Measurements from ENCODE around the gene TEX29.

The TEX29 gene

GRCh38 chr13:111343186-111343805 lies 22.9 kb downstream of the TEX29 start:
- DNase-seq, result no peak

GRCh38 chr13:111344471-111345191 lies 24.2 kb downstream of the TEX29 start:
- DNase-seq, result peak; percentile 47

GRCh38 chr13:111345682-111346081 lies 25.2 kb downstream of the TEX29 start:
- DNase-seq, result no peak

- no peak for DNase-seq
Observed at GRCh38 chr13:111346101-111346680, 25.7 kb downstream of the TEX29 start.

DNA sequence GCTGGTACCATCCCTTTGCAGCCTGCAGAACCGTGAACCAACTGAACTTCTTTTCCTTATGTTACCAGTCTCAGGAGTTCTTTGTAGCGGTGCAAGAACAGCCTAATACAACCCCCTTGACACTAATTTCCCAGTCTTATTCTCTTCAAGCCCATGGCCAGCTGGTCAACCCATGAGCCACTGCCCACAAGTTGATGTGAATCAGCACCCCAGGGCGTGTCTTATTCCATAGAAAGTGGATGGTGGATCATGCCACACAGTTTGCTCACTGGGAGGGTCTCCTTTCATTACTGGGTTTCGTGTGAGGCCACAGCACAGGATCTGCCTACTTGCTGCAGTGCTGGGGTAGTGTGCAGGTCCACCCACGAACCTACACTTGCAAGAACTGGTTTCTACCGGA lies 27.0 kb downstream of the TEX29 start:
- DNase-seq, result no peak

DNA sequence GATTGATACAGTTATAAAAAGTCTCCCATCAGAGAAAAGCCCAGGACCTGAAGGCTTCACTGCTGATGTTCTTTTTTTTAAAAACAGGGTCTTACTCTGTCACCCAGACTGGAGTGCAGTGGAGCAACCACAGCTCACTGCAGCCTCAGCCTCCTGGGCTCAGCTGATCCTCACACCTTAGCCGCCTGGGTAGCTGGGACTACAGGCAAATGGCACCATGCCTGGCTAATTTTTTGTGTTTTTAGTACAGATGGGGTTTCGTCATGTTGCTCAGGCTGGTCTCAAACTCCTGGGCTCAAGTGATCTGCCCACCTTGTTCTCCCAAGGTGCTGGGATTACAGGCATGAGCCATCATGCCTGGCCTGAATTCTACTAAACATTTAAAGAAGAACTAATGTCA lies 33.1 kb downstream of the TEX29 start:
- no peak for DNase-seq

GRCh38 chr13:111354789-111355188 lies 34.3 kb downstream of the TEX29 start:
- DNase-seq, result no peak

- DNase-seq, result no peak
Observed at GRCh38 chr13:111356795-111357194, 36.4 kb downstream of the TEX29 start.

DNA sequence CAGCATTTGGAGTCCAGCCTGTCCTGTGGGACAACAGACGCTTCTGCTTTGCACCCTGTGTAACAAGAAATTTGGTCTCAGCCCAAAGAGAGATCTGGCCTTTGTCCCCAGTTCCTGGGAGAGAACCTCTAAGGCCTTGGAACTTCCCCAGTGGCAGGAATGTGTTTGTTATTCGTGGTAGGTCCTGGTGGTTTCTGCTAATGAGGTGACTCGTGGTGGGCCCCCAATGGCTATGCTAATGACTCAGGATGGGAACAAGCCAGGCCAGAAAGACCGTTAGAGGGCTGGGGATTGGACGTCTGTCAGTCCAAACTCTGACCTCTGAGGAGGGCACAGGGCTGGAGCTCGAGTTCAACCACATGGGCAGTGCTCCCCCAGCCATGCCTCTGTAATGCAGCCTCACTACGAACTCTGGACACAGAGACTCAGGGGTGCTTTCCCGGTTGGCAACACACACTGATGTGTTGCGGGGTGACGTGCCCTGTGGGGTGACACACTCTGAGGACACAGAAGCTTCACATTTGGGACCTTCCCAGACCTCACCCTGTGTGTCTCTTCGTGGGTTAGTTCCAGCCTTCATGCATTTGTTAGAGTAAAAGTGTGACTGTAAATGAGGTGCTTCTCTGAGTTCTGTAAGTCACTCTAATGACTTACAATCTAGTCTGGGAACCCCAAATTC lies 38.9 kb downstream of the TEX29 start:
- peak; percentile 46 for DNase-seq

DNA sequence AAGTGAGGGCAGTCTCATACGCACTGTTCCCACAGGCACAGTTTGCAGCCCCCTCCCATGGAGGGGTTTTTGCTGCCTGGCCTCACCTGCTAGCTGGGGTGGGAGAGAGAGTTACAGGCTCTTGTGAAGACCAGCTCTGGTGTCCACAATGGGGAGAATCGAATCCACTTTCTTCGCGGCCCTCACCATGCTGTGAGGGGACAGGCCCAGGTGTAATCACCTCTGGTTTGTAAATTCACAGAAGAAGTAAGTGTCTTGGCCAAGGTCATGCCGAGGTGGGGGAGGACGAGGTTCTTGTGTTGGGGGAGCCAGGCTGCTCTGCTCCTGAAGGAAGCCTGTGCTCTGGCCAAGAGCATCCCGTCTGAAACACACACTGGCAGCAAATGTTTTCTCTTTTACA lies 39.5 kb downstream of the TEX29 start:
- DNase-seq, result no peak

DNA sequence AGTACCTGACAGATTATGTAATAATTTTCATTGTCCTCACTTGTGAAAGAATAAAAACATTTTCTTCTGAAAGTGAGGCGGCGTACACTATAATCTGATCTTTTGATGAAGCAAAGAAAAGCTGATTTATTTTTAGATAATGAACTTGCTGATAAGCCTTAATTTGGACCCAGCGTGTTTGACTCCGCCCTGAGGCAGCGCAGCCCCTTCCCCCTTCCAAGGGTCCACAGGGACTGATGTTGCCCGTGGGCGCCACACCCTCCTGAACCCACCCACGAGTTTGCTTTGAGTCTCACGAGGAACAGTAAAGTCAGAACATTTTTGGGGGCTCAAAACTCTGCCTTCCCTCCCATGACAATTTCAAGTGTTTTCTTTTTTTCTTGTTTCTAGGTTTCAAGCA lies 40.0 kb downstream of the TEX29 start:
- no peak for DNase-seq

DNA sequence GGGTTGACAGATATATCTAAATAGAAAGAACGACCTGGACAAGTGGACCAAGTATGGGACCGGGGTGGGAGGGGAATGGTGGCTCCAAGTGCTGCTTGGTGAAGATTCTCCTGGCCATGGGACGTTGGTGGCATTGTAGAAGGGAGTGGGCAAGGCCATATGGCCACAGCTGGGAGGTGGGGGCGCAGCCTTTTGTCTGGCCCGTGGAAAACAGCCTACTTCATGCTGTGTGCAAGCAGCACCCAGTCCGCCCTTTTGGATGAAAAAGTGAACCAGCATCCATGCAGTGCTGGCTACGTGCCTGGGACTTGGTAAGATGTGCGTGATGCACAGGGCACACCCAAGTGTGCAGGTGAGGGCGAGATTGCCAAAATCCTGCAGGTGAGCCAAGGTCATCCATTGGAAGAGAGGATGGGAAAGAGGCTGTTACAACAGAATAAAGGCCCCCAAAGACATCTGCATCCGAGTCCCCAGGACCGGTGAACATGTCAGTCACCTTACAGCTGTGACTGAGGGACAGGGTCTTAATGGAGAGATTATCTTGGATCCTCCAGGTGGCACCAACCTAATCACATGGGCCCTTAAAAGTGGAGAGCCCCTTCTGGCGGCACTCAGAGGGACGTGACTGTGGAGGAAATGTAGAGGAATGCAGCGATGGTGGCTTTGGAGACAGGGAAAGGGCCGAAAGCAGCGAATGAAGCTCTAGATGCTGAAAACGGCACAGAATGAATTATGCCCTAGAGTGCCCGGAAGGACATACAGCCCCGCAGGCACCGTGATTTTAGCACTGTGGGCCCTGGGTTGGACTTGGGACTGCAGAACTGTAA lies 40.8 kb downstream of the TEX29 start:
- no peak for DNase-seq

DNA sequence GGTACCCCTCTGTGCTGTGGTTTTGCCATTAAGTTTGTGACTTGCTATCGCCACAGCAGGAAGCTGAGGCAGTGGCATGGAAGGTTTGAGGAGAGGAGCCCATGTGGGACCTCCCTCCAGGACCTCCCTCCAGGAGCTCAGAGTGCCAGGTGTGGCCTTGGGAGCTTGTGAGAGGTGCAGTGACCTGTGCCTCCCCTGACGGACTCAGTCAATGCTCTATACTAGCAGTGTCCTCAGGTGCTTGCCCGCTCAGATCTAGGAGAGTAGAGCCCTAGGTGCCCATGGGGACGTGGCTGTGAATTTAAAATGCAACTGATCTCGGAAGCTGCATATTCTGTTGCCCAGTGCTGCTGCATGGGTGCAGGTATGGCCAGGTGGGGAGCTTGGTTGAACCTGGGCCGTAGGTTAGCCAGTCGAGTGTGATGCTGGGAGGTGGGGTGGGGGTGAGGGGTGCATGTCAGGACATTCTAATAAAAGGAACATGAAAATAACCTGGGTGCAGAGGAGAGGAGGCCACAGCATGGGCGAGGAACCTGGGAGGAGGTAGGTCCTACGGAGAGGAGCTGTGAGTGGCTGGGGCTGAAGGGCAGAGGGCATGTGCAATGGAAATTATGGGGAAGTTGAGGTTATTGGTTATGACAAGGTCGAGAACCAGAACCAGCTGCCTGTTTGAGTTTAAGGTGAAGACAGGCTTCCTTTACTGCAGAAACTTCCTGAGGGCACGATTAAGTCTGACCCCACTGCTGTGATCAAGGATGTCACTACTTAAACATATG lies 41.6 kb downstream of the TEX29 start:
- no peak for DNase-seq

DNA sequence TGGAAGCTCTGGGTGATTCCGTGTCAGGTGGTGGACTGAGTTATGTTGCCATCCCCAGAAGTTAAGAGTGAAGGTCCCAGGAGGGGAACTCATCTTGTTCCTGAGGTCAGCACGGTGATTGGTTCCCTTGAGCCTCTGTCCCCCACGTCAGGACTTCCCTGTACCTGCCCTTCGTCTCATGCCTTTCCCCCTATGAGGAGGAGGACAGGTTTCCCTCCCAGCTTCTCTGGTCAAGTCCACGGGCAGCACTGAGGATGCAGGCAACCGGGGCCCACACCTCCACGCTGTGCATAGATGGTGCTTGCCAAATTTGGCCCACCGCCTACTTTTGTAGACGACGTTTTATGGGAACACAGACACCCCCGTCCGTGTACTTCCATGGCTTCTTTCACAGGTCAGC lies 42.7 kb downstream of the TEX29 start:
- no peak for DNase-seq

GRCh38 chr13:111363591-111363990 lies 43.1 kb downstream of the TEX29 start:
- DNase-seq, result no peak

DNA sequence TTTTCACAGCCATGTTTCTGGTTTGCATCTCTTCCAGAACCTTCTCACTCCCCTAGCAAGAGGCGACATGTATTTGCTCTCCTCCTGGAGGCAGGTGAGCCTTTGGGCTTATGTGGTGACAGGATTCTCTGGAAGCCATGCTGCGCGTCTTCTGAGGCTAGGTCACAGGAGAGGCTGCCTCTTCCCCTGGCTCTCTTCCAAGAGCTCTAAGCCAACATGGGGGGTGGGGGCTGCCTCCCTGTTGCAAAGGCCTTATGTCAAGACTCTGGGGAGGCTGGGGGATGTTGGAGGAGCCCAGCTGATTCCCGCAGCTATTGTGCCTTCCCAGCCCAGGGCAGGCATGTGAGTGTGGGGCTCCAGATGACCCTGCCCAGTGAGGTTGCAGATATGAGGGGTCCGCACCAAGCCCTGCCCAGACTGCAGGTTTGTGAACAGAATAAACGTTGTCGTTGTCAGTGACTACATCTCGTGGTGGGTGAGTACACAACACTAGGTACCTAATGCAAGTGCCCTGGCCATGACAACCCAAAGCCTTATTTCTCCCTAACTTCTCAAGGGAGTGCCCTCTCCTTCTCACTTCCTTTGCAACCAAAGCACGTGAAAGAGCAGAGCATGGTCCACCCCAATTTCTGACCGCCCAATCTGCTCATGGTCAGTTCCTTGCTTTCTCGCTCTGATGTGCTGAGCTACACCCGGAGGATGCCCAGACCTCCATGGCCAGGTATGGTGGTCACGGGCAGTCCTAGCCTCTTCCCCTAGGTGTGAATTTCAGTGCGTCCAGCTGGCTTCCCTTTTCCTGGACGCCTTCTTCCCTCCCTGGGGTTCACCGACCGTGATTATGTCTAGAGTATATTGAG lies 44.9 kb downstream of the TEX29 start:
- no peak for DNase-seq

- no peak for DNase-seq
Observed at GRCh38 chr13:111367340-111367739, 46.9 kb downstream of the TEX29 start.

DNA sequence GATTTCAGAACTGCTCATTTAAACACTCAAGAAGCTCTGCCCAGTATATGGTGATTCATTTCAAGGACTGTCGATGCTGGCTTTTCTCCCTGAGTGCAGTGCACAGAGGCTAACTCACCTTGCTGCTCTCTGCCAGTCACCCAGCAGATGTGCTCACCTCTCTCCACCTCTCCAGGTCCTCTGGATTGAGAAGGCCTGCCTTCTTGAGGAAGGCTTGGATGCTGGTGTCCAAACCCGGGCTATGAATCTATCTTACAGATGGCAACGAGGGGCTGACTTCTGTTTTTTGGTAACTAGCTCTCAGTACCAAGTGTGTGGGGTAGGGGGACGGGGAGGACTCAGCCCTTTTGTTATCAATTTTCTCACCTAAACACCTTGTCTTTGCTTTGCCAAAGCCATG lies 47.6 kb downstream of the TEX29 start:
- no peak for DNase-seq

- no peak for DNase-seq
Observed at GRCh38 chr13:111370147-111370546, 49.7 kb downstream of the TEX29 start.

GRCh38 chr13:111370570-111371535 lies 50.4 kb downstream of the TEX29 start:
- DNase-seq, result no peak
